Stimulated activated CD8-positive, alpha-beta memory T cell treated with anti-CD3 and anti-CD28 coated beads, Interleukin-15, amount 100 ng/mL, for 48 hours (primary cell): ENCODE data around the gene FOXO3B.
A peak's percentile ranks its signal among the peaks of the same experiment; 100 is the strongest.
"Not testable (repeated sequence)": the region's sequence is repeated elsewhere in the genome, so short reads cannot be mapped to it uniquely, and the experiment has no call there.

ENCODE experiments used
- DNase-seq, 2 donors: peaks; one replicate each; pipeline ENCODE4 v3.0.0-alpha.2; 2020; ENCODE audit warnings: low read depth in 2 of 2

The FOXO3B gene

GRCh38 chr17:18681767-18682571 lies at the start of gene FOXO3B:
Gene FOXO3B (minus strand): TSS chr17:18682314. CDS start chr17:18681651, 663 bp downstream.
- DNase-seq: peak; percentile 68 to 73

GRCh38 chr17:18723509-18723908 lies 41.4 kb upstream of the FOXO3B start:
- DNase-seq: not testable (repeated sequence)

- DNase-seq: not testable (repeated sequence)
Measured at GRCh38 chr17:18722612-18723011, 40.5 kb upstream of the FOXO3B start.

- not testable (repeated sequence) for DNase-seq
Measured at GRCh38 chr17:18721775-18722547, 39.8 kb upstream of the FOXO3B start.

- DNase-seq: not testable (repeated sequence)
Measured at GRCh38 chr17:18719428-18720110, 37.5 kb upstream of the FOXO3B start.

GRCh38 chr17:18718643-18719427 lies 36.7 kb upstream of the FOXO3B start:
- not testable (repeated sequence) for DNase-seq

GRCh38 chr17:18712354-18712999 lies 30.4 kb upstream of the FOXO3B start:
- DNase-seq: peak; percentile 24

GRCh38 chr17:18708215-18708614 lies 26.1 kb upstream of the FOXO3B start:
- DNase-seq: not testable (repeated sequence)

- not testable (repeated sequence) for DNase-seq
Measured at GRCh38 chr17:18705955-18706354, 23.8 kb upstream of the FOXO3B start.

GRCh38 chr17:18698473-18699103 lies 16.5 kb upstream of the FOXO3B start:
- not testable (repeated sequence) for DNase-seq

GRCh38 chr17:18695143-18695542 lies 13.0 kb upstream of the FOXO3B start:
- not testable (repeated sequence) for DNase-seq

GRCh38 chr17:18682668-18683067 lies 554 bp upstream of the FOXO3B start:
- DNase-seq: not testable (repeated sequence)

GRCh38 chr17:18677381-18677780 lies 4.7 kb downstream of the FOXO3B start:
- DNase-seq: not testable (repeated sequence)

- not testable (repeated sequence) for DNase-seq
Measured at GRCh38 chr17:18676928-18677327, 5.2 kb downstream of the FOXO3B start.

GRCh38 chr17:18672395-18673227 lies 9.5 kb downstream of the FOXO3B start:
- not testable (repeated sequence) for DNase-seq

GRCh38 chr17:18668625-18669024 lies 13.5 kb downstream of the FOXO3B start:
- not testable (repeated sequence) for DNase-seq

GRCh38 chr17:18667535-18667934 lies 14.6 kb downstream of the FOXO3B start:
- not testable (repeated sequence) for DNase-seq

GRCh38 chr17:18666326-18666725 lies 15.8 kb downstream of the FOXO3B start:
- not testable (repeated sequence) for DNase-seq

- DNase-seq: not testable (repeated sequence)
Measured at GRCh38 chr17:18661924-18662624, 20.0 kb downstream of the FOXO3B start.
